NCI-H510A (cell line): ENCODE data around the gene KRIT1.
"Not testable (repeated sequence)": the region's sequence is repeated elsewhere in the genome, so short reads cannot be mapped to it uniquely, and the experiment has no call there.

Source experiments
- DNase-seq: peaks from one replicate; lab custom pipeline; 2025; lab: John Stamatoyannopoulos, UW

KRIT1 gene

DNA sequence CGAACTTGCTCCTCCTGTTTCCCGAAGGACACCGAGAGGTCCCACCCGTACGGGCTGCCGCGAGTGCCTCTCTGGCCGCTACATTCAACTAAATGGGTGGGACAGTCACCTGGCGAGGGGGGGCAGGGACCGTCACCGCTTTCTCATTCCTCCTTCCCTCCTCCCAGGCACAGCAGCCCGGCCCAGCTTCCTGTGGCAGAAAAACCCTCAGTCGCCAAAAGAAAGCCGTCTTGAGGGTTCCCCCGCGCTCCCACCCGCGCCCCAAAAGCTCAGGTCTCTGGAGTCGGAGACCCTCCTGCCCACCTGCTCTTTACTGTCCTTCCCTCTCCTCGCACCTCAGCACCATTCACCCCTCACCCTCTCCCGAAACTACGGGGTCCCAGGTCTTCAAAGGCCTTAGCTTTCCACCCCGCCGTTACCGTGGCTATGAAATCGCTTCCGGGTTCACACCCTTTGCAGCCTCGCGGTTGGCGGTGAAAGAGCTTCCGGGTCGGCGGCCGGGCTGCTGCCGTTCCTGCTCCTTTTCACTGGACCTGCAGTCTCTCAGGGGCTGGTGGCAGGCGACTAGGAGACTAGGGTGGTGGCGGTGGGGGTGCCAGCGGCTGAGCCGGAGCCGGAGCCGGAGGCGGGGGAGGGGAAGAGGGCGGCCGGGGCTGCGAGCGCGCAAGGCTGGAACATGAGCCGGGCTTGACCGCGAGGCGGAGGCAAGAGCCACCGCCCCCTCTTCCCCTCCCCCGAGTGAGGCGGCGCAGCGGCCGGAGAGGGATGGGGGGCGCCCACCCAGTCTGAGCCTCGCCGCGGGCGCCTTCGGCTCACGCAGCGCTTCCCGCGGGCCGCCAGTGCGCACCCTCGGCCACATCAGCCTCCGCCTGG, at the start of gene KRIT1, which contains the start of gene ANKIB1:
KRIT1 (minus strand) TSS at position 428 of the 873 bp plus-strand sequence. CDS start 3,779 bp downstream, outside the sequence.
ANKIB1 (plus strand) TSS at position 488 of the 873 bp plus-strand sequence. CDS start 49,005 bp downstream, outside the sequence.
- DNase-seq = peak; percentile 50

DNA sequence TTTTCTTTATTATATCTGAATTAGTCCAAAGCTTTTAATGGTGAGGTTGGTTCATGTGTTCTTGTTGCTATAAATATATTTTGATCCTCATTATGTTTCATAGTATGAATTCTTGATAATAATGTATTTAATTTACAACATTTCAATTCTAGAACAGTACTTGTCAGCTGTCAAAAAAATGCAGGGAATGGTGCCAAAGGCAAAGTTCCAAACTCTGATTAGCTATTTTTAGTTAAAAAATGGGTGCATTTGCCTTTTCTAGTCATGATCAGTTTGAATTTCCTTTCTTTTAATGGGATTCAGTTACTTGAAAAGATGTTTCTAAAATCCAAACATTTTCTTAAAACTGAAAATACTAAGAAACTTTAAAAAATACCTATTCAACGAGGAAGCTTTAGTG, 49.7 kb upstream of the KRIT1 start:
- no peak for DNase-seq

DNA sequence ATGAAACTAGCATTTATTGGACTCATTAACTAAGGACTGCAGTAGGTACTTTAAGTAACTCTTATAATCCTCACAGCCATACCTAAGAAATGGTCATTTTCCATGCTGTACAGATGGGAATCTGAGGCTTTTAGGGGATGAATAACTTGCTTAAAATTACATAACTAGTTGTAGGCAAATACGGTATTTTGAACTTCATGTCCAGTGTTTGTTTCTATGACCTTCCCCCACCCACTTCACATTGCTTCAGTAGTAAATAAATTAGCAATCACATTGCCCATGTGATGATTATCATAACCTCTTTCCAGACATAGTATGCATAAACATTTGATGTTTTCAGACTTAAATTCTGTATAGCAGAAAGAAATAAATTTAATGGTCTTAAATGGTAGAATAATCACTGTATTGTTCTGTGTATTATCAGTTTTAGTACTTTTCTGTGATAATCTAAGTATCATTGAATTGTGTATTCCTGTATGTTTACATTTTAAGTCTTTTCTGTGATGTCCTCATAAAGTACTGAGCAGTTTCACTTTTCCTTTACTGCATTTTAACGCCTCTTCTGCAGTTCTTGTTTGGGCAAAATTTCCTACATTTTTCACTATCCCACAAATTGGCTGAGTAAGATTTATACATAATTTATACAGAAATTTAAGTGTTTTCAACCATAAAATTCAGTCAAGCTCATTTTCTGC, 48.3 kb upstream of the KRIT1 start:
- DNase-seq = no peak

DNA sequence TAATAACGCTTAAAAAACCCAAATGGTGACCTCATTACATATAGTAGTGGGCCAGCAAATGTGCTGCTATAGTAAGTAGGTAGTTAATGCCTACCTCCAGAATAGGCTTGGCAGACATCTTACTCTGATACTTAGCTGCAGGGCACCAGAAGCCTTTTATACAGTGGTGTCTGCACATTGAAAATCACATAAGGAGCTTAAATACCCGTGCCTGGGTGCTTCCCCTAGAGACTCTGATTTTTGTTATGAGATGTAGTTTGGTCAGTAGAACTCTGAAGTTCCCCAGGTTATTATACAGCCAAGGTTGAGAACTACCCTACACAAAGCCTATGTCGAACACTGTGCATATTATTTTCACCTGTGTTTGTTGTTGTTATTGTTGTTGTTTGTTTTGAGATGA, 47.3 kb upstream of the KRIT1 start:
- no peak for DNase-seq

DNA sequence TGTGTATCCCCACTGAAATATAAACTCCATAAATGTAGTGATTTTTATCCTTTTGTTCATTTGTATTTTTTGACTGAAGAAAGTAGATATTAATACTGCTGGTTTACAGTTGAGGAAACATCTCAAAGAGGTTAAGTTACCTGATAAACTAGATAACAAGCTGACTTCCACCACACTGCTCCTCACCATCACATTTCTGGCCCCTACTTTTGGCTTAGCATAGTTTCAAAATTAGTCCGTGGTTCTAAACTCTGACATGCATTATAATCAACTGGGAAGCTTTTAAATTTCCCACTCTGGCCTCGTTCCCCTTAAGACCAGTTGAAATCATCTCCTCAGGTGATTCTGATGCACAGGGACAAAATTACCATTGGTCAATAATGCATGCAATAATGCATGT, 43.6 kb upstream of the KRIT1 start:
- DNase-seq = no peak

DNA sequence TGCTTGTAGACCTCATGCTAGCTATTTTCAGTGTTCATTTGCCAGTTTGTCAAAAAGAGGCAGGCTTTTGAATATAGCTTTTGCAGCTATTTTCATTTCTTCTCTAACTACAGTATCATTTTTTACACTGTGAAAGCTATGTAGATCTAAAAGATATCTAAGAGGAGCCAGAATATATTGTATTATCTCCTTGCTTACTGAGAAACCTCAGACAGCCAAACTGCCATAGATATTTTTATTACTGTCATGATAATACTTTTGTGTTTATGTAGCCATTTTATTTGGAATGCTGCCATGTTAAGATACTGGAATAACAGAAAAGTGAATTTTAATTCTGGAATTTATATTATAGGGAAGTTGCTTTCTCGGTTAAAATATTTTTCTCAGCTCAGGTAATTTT, 37.2 kb upstream of the KRIT1 start:
- DNase-seq = no peak

DNA sequence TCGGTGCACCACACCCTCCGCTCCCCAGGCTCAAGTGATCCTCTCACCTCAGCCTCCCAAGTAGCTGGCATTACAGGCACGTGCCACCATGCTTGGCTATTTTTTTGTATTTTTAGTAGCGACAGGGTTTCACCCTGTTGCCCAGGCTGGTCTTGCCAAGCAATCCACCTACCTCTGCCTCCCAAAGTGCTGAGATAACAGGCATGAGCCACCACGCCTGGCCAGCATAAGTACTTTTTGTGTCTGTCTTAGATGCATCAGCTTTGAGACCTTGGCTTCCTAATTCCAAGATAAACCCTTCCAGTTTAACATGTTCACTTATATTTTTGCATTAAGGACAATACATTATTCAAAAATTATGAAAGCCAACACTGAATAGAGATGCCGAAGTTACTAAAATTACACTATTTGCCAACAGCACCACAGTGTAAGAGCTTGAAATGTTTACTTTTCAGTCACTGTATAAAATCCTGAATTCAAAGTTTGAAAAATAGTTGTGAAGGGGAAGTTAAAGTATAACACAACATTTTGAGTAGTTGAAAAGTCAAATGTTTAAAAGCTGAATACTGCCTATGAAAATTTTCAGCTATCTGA, 36.6 kb upstream of the KRIT1 start:
- DNase-seq = no peak

DNA sequence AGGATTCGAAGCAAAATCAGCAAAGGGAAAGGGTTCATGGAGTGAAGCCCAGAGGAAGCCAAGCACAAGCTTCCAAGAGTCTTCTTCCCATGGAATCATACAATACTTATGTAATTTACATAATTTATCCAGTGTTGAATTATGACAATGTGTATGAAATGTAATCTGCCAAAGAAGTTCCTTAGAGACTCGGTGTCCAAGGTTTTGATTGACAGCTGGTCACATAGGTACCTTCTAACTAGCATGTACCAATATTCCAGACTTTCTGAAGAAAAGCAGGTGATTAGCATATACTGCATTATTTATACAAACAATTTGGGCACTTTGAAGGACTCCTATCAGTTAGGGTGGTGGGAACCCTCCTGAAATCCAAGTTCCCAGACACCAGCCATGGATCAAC, 35.3 kb upstream of the KRIT1 start:
- DNase-seq = no peak

DNA sequence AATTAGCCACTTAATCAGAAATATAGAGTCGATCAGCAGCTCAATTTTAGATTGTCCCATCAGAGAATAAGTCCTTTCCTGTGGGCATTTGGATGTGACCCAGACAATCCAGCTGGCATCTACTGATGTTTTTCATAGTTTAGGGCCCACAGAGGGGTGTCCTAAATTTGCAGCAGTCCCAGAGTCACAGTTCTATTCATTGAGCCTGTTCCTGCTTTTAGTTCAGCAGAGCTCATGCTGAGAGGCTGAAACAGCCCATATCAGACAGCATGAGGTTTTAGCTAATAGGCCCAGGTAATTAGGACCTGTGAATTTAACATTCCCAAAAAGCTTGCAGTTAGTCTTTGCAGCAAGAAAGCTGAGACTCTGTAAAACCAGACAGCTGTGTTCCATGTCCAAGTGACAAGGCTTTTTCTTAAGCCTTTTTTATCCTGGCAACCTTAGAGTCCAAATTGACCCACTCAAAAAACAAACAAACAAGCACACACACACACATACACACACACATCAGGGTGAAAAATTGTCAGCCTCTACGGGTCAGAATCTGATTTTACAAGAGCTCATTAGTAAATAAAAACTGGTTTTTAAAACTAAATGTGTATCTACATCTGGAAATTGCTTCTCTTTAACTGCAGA, 33.8 kb upstream of the KRIT1 start:
- DNase-seq = no peak

DNA sequence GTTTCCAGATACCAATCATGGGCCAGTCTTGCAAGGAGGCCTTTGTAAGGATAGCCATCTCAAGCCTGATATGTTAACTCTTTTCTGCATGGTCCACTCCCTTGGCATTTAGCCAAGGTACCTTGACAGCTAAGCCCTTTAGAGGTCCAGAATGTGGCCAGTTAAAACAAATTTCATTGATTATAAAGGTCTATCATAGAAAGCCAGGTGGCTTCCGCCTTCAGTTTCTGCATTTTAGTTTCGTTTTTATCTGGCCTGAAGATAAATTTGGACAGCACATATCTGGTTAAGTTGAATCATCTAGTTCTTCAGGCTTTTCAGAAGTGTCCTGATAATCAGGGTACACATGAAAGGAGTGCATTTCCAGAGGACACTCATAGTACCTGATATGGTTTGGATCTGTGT, 30.7 kb upstream of the KRIT1 start:
- DNase-seq = no peak

DNA sequence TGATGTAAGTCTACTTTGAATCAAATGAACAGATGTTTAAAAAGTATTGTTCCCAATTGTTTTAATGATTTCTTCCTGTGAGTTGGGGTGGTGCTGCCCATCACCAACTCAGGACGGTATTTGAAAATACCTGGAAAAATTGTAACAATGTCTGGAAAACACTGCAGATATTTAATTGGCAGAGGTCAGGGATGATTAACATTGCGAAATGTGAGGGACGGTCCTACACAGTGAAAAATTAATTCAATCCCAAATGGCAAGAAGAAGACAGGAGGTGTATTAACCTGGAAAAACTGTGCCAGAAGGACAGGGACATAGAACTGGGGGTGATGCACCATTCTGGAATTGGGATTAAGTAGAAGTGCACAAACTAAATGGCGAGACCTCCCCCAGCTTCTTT, 29.6 kb upstream of the KRIT1 start:
- DNase-seq = no peak

DNA sequence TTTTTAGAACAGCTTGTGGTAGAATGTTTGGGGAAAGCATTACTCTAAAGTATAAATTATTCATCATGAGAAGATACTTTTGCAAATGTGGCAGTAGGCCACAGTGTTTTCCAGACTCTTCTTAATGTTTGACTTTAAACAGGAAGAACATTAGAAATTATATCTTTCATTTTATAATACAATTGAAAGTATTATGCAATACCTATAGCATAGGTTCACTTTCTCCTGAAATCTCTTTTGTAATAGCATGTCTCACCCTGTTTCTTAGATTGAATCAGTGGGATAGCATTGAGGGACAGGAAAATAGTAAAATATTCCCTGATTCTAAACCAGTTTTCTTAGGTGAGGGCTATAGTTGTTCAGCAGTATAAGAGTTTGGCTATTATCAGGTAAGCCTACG, 23.2 kb upstream of the KRIT1 start:
- no peak for DNase-seq

DNA sequence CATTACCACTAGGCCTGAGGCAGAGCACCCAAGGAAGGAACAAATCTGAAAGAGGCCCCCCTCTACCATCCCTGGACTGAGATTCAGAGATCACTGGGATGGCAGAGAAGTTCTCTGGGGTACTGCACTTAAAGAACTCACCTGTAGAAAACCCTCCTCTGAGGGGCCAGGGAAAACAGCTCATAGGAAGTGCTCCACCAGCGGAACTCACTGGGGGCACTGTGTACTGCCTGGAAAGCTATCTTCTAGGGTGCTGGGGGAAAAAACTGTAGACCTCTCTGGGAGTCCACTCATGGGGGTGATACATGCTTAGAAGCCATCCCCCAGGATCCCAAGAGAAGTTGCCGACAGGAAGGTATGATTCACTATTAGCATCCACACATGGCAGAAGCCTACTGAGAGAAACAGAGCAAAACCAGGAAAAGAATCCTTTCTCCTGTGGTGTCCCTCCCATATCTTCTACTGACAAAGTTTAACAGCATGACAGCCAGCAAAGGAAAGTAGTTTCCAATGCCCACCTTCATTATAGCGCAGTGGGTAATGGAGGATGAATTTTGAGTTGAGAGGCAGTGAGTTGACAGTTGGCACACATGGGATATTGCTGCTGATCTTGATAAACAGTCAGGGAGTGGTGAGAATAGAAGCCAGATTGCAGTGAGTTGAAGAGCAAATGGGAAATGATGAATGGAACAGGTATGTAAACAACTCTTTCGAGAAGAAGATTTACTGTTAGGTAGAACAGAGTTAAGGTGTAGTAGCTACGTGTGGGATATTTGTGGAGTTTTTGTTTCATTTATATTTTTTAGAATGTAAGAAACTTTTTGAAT, 20.9 kb upstream of the KRIT1 start:
- no peak for DNase-seq

DNA sequence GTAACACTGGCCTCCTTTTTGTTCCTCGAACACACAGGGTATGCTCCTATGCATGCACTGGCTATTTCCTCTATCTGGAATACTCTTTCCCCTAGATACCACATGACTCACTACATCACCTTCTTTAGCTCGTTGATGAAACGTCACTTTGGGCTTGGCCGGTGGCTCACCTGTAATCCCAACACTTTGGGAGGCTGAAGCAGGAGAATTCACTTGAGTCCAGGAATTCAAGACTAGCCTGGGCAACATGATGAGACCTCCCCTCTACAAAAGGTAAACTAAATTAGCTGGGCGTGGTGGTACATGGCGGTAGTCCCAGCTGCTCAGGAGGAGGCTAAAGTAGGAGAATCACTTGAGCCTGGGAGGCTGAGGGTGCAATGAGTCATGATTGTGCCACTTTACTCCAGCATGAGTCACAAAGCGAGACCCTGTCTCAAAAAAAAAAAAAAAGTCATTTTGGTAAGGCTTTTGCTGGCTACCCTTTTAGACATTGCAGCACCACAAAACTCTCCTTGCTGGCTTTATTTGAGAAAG, 14.6 kb upstream of the KRIT1 start:
- DNase-seq = no peak

DNA sequence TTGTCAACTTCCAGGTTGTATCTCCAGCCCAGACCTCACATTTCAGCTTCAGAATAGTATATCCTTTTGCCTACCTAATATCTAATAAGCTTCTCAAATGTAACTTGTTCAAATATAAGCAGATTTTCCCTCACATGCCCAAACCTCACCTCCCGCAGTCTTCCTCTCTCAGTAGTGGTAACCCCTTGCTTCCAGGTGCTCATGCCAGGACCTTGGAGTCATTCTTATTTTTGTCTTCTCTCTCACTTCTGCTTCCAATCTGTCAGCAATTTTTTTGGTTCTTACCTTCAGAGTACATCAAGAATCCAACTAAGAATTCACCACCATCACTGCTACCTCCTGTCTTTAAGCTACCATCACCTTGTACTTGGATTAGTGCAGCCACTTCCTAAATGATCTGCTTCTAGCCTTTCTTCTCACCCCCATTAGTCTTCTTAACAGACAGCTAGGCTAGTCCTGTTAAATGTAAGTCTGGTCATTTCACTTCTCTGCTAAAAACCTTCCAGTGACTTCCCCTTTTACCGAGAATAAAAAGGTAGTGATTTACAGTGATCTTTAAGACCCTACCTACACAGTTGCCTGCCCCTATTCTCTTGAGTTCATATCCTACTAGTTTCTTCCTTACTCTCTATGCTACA, 14.0 kb upstream of the KRIT1 start:
- DNase-seq = no peak

DNA sequence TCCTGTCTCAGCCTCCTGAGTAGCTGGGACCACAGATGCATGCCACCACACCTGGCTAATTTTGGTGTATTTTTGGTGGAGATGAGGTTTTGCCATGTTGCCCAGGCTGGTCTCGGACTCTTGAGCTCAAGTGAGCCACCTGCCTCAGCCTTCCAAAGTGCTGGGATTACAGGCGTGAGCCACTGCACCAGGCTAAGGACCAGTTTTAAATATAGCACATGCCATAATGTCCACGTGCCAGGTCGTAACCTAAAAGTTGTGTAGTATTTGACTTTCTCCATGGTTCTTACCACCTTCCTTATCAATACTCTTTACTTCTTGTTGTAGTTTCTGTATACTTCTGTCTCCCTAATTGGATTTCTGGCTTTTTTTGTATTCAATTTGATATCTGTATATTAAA, 13.3 kb upstream of the KRIT1 start:
- DNase-seq = no peak

DNA sequence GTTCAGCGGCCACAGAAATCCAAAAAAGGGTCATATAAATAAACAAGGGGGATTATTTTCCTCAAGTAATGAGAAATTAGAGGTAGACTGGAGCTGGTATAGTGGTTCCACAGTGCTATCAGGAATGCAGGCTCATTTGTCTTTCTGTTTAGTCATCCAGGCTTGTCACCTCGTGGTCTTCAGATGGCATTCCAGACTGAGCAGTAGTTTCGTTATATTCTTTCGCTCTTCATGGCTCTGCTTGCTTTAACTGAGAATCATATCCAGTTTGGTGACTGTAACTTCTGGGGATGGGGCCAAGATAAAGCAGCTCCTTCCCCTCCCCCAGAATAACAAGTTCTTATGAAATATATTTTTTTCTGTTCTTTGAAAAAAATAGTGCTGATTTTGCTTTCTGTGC, 9.6 kb upstream of the KRIT1 start:
- DNase-seq = no peak

DNA sequence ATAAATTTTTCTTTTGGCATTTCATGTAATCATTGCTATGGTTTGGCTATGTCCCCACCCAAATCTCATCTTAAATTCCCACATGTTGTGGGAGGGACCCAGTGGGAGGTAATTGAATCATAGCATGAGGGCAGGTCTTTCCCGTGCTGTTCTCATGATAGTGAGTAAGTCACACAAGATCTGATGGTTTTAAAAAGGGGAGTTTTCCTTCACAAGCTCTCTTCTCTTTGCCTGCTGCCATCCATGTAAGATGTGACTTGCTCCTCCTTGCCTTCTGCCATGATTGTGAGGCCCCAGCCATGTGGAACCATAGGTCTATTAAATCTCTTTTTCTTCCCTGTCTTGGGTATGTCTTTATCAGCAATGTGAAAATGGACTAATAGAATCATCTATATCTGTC, 9.1 kb upstream of the KRIT1 start:
- DNase-seq = not testable (repeated sequence)

DNA sequence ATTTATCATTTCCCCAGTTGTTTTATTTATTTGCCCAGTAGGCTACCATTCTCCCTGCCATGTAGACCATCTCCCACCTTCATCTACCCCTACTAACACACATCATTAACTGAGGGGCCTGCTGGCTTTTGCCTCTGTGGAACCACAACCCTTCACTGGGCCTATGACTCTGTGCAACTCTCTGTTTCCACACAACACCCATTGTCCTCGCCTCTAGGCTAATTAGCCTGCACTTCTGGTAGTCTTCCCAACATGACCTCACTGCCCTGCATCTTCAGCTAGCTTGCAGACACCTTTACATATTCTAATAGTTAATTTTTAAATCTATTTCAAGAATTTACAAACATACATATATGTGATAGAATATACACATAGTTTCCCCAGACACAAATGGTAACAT, 7.5 kb upstream of the KRIT1 start:
- DNase-seq = no peak

DNA sequence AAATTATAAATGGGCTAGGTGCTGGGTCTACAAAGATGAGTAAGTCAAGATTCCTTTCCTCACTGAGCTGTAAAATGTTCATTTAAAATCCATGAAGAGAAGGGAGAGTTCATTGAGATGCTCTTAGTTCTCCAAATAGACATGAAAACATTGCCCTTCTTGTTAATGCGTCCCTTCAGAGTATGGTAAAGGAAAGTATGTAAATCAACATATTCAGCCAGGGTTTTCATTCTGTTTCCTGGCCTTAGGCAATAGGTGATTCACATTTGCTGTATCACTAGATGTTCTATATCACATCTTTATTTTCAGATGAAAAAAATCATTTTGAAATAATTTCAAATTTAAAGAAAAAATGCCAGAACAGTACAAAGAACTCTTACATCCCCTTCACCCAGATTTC, 5.5 kb upstream of the KRIT1 start:
- no peak for DNase-seq

DNA sequence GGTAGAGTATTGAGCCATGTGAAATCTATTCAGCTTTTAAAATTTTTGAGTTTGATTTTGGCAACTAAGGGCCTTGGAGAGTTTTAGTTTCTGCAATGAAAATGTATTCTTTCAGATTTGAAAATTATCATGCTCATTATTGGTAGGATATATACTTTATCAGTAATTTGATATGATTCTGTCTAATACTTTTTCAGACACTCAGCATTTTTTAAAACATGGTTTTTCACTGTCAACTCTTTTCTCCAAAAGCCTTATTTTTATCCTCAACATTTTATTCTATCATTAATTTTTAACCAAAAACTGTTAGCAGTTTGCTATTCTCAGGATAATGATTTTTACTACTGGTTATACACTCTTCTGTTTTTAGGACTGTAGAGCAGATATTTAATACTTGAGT, 4.9 kb upstream of the KRIT1 start:
- no peak for DNase-seq
